Vagina (tissue), 2 donors: ENCODE measurements around the gene DXO.

Experiments
- CTCF ChIP-seq, 3 experiments: fragments of 450-650 bp in 2 of 3; fragments of 200-600 bp in 1 of 3; sonication (generic) in 1 of 3; IDR thresholded peaks; one replicate each; pipeline ENCODE4 v1.5.1; 2017 to 2019; ENCODE audit warnings: antibody characterized with exemption in 3 of 3, mild to moderate bottlenecking in 2 of 3, moderate library complexity in 2 of 3
- POLR2A ChIP-seq, 2 donors: fragments of 450-650 bp; IDR thresholded peaks; one replicate each; pipeline ENCODE4 v1.6.1; 2017; ENCODE audit warnings: antibody characterized with exemption in 2 of 2, mild to moderate bottlenecking in 2 of 2, moderate library complexity in 2 of 2
- POLR2AphosphoS5 ChIP-seq, 2 donors: sonication (generic); formaldehyde crosslinking; IDR thresholded peaks; one replicate each; pipeline ENCODE4 v1.9.0; 2017; ENCODE audit warnings: antibody characterized with exemption in 2 of 2, mild to moderate bottlenecking in 2 of 2, low read depth in 1 of 2; ENCODE audit not compliant: insufficient read depth in 1 of 2

GRCh38 chr6:31958412-31958740, 13.6 kb downstream of the DXO start:
- TF ChIP-seq CTCF (IDR thresholded peaks at IDR 0.05) = no peak
- TF ChIP-seq POLR2AphosphoS5 (IDR thresholded peaks at IDR 0.05; ENCODE audit: insufficient read depth in 1 of 2, low read depth in 1 of 2) = no peak
- TF ChIP-seq POLR2A (IDR thresholded peaks at IDR 0.05) = no peak
